Subcutaneous abdominal adipose tissue (tissue), 5 donors: Measurements from ENCODE around the gene RASD2.
"Not testable (repeated sequence)": the region's sequence is repeated elsewhere in the genome, so short reads cannot be mapped to it uniquely, and the experiment has no call there.

ENCODE experiments used
- H3K27ac ChIP-seq: one replicate; pipeline ENCODE4 v1.7.0; 2013; ENCODE audit warnings: low read depth, mild to moderate bottlenecking, inconsistent platforms, low read length, moderate library complexity
- H3K27me3 ChIP-seq, 5 donors: one replicate each; pipeline ENCODE4 v1.7.0; 2013; ENCODE audit warnings: low read length in 5 of 5, inconsistent platforms in 1 of 5; ENCODE audit not compliant: control insufficient read depth in 5 of 5, insufficient read depth in 4 of 5
- H3K36me3 ChIP-seq, 5 donors: one replicate each; pipeline ENCODE4 v1.7.0; 2013; ENCODE audit warnings: low read length in 5 of 5; ENCODE audit not compliant: control insufficient read depth in 5 of 5, insufficient read depth in 5 of 5
- H3K4me1 ChIP-seq, 5 donors: one replicate each; pipeline ENCODE4 v1.7.0; 2013; ENCODE audit warnings: low read length in 5 of 5, mild to moderate bottlenecking in 3 of 5, moderate library complexity in 1 of 5; ENCODE audit not compliant: control insufficient read depth in 5 of 5, insufficient read depth in 5 of 5
- H3K4me3 ChIP-seq, 5 donors: one replicate each; pipeline ENCODE4 v1.7.0; 2013; ENCODE audit warnings: low read length in 5 of 5, low read depth in 1 of 5
- H3K9ac ChIP-seq, 5 donors: one replicate each; pipeline ENCODE4 v1.7.0; 2013; ENCODE audit warnings: low read length in 5 of 5, mild to moderate bottlenecking in 4 of 5, moderate library complexity in 3 of 5
- H3K9me3 ChIP-seq, 5 donors: one replicate each; pipeline ENCODE4 v1.7.0; 2013; ENCODE audit warnings: low read length in 5 of 5; ENCODE audit not compliant: control insufficient read depth in 5 of 5
- donor health status: healthy.
- donor health status: healthy.
- donor health status: healthy.
- donor health status: healthy.
- donor health status: healthy.

The RASD2 gene

DNA sequence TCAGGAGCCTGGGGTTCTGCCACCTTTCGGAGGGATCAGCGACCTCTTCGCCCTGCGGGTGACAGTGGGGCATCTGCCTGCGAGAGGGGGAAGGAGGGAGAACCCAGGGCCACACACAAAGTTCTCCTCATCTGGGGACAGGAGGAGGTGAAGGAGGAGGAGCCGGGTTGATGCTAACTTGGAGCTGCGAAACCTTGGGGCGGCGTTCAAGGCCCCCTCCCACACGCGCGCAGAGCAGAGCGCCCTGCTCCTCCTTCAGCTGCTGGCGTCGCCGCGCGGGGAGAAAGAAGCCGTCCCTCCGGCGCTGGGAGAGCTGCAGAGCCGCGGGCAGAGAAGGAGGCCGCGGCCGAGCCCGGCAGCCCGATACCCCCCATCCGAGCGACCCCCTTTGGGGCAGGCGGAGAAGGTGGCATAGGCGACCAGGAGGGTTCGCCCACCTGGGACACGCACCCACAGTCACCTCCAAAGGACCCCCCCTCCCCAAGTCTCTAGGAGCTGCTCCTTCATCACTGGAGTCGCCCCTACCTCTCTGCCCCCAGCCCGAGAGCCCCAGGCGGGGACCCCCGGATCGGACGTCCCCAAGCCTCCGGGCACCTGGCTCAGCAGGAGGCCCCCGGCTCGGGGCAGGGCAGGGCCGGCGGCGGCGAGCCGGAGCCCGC, at the start of gene RASD2:
RASD2 (plus strand) TSS at position 237 of the 659 bp plus-strand sequence. CDS start 5,979 bp downstream, outside the sequence.
- peaks cover 2 to 34% (median 24%) of the 10 kb centered on the region in 5 donors for H3K4me1 ChIP-seq

DNA sequence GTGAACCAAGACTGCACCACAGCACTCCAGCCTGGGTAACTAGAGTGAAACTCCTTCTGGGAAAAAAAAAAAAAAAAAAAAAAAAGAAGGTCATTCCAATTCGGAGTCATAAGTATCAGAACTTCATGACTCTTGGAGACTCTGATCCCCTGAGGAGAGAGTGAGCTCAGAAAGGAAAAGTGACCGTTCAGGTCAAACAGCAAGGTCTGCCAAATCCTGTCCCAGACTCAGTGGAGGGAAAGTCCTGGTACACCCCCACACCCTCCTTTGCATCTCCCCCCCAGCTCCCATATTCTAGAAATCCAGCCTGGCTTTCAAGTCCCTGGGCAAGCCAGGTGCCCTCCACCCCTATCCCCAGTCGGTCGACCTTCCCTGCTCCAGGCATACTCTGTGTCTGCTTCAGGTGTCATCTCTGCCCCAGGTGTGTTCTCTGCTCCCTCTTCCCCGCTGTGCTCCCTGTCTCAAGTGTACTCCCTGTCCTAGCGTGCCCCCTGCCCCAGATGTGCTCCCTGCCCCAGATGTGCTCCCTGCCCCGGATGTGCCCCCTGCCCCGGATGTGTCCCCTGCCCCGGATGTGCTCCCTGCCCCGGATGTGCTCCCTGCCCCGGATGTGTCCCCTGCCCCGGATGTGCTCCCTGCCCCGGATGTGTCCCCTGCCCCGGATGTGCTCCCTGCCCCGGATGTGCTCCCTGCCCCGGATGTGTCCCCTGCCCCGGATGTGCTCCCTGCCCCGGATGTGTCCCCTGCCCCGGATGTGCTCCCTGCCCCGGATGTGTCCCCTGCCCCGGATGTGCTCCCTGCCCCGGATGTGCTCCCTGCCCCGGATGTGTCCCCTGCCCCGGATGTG, 49.3 kb upstream of the RASD2 start:
- peaks cover 0 to 26% (median 10%) of the 10 kb centered on the region in 5 donors for H3K27me3 ChIP-seq
- not testable (repeated sequence) for H3K4me3 ChIP-seq, H3K36me3 ChIP-seq, H3K27ac ChIP-seq, H3K9me3 ChIP-seq, H3K9ac ChIP-seq, H3K4me1 ChIP-seq

More for the DNA sequence above, at the start of gene RASD2:
- Histone ChIP-seq H3K9me3 (no peaks in the 10 kb centered on the region), H3K27me3 (peaks cover 0 to 52% (median 35%) of the 10 kb centered on the region in 5 donors), H3K9ac (peak within 1 kb of the TSS in 1 of 5 donors; percentile 35), H3K36me3 (no peaks in the 10 kb centered on the region), H3K4me3 (peak within 1 kb of the TSS; percentile 56 to 74 (median 65)), H3K27ac (no peak within 1 kb of the TSS)

DNA sequence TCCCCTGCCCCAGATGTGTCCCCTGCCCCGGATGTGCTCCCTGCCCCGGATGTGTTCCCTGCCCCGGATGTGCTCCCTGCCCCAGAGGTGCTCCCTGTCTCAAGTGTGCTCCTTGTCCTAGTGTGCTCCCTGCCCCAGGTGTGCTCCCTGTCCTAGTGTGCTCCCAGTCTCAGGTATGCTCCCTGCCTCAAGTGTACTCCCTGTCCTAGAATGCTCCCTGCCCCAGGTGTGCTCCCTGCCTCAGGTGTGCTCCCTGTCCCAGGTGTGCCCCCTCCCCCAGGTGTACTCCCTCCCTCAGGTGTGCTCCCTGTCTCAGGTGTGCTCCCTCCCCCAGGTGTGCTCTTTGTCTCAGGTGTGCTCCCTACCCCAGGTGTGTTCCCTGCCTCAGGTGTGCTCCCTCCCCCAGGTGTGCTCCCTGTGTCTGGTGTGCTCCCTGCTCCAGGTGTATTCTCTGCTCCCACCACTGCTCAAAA, 48.7 kb upstream of the RASD2 start:
- peaks cover 0 to 23% (median 10%) of the 10 kb centered on the region in 5 donors for H3K27me3 ChIP-seq
- no peaks in the 10 kb centered on the region for H3K9me3 ChIP-seq
- H3K4me1 ChIP-seq: no peaks in the 10 kb centered on the region
- H3K9ac ChIP-seq: no peak overlapping the region
- no peak overlapping the region for H3K4me3 ChIP-seq
- no peak overlapping the region for H3K27ac ChIP-seq
- H3K36me3 ChIP-seq: no peaks in the 10 kb centered on the region

DNA sequence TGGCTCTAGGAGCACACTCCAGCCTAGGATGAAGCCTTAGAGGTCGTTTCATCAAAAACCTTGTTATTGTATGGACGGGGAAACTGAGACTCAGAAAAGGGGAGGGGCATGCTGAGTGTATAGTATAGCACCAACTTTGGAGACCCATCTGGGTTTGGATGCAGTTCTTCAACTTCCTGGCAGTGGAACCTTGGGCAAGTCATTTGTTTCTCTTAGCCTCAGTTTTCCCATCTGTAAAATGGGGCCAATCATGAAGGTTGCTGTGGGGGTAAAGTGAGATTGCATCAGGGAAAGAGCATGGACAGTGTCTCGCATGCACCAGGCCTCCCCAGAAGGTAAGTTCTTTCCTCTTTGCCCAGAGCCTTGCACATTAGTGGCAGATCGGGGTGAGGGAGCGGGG, 47.6 kb upstream of the RASD2 start:
- H3K27me3 ChIP-seq: peaks cover 0 to 22% (median 14%) of the 10 kb centered on the region in 5 donors
- no peak overlapping the region for H3K4me3 ChIP-seq
- no peaks in the 10 kb centered on the region for H3K9me3 ChIP-seq
- no peaks in the 10 kb centered on the region for H3K4me1 ChIP-seq
- no peaks in the 10 kb centered on the region for H3K36me3 ChIP-seq
- H3K27ac ChIP-seq: no peak overlapping the region
- H3K9ac ChIP-seq: no peak overlapping the region

GRCh38 chr22:35495711-35496110, 44.9 kb upstream of the RASD2 start:
- not testable (repeated sequence) for H3K4me1 ChIP-seq, H3K9me3 ChIP-seq, H3K4me3 ChIP-seq, H3K9ac ChIP-seq, H3K27ac ChIP-seq, H3K36me3 ChIP-seq
- H3K27me3 ChIP-seq: peaks cover 0 to 26% (median 10%) of the 10 kb centered on the region in 5 donors

- H3K27ac ChIP-seq: no peak overlapping the region
- H3K9me3 ChIP-seq: no peaks in the 10 kb centered on the region
- H3K27me3 ChIP-seq: peaks cover 0 to 26% (median 10%) of the 10 kb centered on the region in 5 donors
- H3K9ac ChIP-seq: no peak overlapping the region
- H3K36me3 ChIP-seq: no peaks in the 10 kb centered on the region
- no peak overlapping the region for H3K4me3 ChIP-seq
- peaks cover 0 to 3% (median 0%) of the 10 kb centered on the region in 5 donors for H3K4me1 ChIP-seq
Measured at GRCh38 chr22:35496768-35497312, 43.8 kb upstream of the RASD2 start.

DNA sequence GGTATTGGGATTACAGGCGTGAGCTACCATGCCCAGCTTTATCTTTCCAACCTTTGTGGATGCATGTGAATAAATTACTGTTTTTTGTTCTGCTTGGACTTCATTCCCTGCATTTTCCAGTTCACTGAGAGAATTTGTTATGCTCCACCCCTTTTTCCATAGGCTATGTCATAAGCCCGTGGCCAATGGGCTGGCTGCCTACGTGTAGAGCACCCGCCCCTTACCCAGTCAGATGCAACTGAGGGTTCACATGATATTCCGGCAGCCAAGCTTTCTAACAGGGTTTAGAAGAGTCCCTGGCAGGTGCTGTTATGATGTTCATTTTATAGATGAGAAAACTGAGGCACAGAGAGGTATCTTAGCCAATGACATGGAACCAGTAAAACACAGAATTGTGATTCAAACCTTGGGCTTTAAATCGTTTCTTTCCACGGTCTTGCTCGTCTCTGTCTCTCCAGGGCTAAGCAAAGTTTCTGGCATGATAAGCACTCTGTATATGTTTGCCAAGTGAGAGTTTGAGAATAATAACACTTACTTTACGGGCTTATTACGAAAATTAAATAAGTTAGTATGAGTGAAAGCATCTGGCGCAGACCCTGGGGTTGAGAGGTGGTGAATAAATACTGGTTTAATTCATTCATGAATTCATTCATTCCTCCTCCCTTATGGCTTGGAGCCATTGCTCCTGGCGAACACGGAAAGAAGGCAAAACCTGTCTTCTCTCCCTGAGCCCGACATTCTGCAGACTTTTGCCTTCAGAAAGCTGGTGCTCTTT, 42.4 kb upstream of the RASD2 start:
- H3K27me3 ChIP-seq: peaks cover 0 to 24% (median 8%) of the 10 kb centered on the region in 5 donors
- no peaks in the 10 kb centered on the region for H3K9me3 ChIP-seq
- H3K9ac ChIP-seq: no peak overlapping the region
- no peak overlapping the region for H3K27ac ChIP-seq
- H3K4me3 ChIP-seq: no peak overlapping the region
- H3K36me3 ChIP-seq: no peaks in the 10 kb centered on the region
- H3K4me1 ChIP-seq: peaks cover 0 to 3% (median 0%) of the 10 kb centered on the region in 5 donors

DNA sequence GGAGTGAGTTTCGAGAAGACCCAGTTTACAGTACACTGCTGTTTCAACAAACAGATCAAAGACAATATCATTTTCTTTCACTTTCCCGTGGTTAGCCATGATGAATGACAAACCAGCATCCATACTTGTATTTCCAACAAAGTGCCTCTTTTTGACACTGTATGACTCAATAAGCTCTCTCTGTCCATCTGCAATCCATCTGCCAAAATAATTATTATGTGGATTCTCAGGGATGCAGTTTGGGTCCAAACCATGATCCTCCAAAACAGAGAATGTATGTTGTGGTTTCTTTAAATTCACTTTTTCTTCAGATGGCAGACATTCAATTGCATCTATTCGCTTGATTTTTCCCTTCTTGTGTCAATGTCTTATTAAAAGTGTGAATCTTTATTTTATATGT, 37.8 kb upstream of the RASD2 start:
- H3K4me1 ChIP-seq: peaks cover 0 to 3% (median 0%) of the 10 kb centered on the region in 5 donors
- H3K4me3 ChIP-seq: no peak overlapping the region
- H3K9me3 ChIP-seq: no peaks in the 10 kb centered on the region
- H3K9ac ChIP-seq: no peak overlapping the region
- peaks cover 0 to 17% (median 14%) of the 10 kb centered on the region in 5 donors for H3K27me3 ChIP-seq
- no peak overlapping the region for H3K27ac ChIP-seq
- H3K36me3 ChIP-seq: no peaks in the 10 kb centered on the region

DNA sequence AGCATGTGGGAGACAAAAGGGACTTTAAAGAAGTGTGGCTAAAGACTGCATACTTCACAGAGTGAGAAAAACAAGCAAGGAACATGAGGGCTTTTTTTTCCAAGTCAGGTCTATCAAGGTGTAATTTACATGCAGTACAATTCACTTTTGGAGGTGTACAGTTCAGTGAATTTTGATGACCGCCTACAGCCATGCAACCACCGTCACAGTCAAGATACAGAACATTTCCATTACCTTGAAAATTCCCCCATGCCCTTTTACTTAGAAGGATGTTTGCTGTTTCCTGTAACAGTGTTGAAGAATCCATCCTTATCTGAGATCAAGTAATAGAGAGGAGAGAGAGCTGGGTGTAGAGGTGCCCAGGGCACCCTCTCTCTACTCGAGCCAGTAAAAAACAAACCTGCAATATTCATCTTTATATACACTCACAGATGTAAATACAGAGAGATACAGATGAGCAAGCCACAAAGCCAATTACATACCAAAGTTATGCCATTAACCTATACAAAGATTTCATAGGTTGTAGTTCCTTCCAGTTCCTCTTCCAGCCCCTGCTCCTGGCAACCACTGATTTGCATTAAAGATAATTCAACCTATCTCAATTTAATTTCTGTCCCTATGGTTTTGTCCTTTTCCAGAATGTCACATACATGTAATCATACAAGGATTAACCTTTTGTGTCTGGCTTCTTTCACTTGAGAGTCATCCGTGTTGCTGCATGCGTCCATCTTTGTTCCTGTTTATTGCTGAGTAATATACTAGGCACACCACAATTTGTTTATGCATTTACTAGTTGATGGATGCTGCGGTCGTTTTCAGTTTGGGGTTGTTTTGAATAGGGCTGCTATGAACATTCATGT, 35.0 kb upstream of the RASD2 start:
- Histone ChIP-seq H3K4me1 (no peaks in the 10 kb centered on the region), H3K9ac (no peak overlapping the region), H3K4me3 (no peak overlapping the region), H3K36me3 (no peaks in the 10 kb centered on the region), H3K27me3 (peaks cover 0 to 12% (median 7%) of the 10 kb centered on the region in 5 donors), H3K9me3 (peaks cover 0 to 3% (median 0%) of the 10 kb centered on the region in 5 donors), H3K27ac (no peak overlapping the region)
